ENCODE data around the gene ATP5F1B. TPM values are rescaled to one million over a fixed set of nuclear protein-coding genes. Genes with fewer than 3 reads are reported as not detected.

Gene ATP5F1B
- polyA plus RNA-seq, 4 donors: 527 to 1,455 (median 997) TPM

DNA sequence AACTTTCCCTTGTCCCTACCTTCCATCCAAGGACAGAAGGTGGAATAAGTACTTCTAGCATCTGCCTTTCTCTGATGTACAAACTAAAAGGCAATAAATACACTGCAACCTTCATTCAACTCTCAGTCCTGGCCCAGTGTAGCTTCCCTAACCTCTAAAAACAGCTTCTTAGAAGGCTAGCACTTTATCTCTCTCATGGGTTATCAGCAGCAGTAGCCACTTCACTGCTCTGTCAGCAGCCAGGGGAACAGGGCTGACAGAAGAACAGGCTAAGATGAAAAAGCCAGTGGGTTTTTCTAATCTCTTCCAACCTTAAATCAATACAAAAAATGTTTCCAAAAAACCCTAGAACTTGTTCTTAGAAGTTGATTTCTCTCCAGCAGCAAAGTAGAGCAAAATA is 28.9 kb downstream of the ATP5F1B start:
- Histone ChIP-seq H3K4me1 (ENCODE audit: control insufficient read depth in 3 of 3, insufficient read depth in 2 of 3, low read depth in 1 of 3, low read length in 2 of 3) (no peaks in the 10 kb centered on the region), H3K9me3 (ENCODE audit: control insufficient read depth in 2 of 2, insufficient read depth in 1 of 2, low read depth in 1 of 2, low read length in 1 of 2) (no peaks in the 10 kb centered on the region), H3K27ac (ENCODE audit: low read depth in 1 of 3, low read length in 2 of 3) (no peak overlapping the region), H3K36me3 (ENCODE audit: control insufficient read depth in 3 of 3, insufficient read depth in 2 of 3, low read depth in 1 of 3, low read length in 3 of 3) (peaks cover 21 to 70% (median 58%) of the 10 kb centered on the region in 3 donors), H3K4me3 (ENCODE audit: low read depth in 1 of 3, low read length in 3 of 3) (no peak overlapping the region), H3K27me3 (ENCODE audit: control insufficient read depth in 3 of 3, insufficient read depth in 3 of 3, low read length in 3 of 3) (no peaks in the 10 kb centered on the region)
- no peak for FAIRE-seq
- DNase-seq: no peak

DNA sequence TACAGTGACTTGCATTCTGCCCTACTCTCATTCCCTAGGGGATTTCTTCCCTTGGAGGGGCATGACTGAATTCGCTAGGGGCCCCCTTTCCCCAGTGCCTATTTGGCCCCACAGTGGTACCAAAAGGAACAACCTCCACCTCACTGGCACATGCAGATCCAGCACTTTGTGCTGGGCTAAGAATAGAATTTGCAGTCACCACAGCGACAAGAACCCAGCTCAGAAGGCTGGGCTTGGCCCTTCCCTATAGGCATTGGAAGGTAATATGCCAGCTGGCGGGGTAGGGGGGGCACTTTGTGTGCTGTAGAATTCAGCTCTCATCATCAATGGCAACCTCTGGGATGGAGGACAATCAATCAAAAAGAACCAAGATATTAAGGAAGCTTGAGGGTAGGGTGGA is 29.5 kb downstream of the ATP5F1B start:
- H3K36me3 ChIP-seq (ENCODE audit: control insufficient read depth in 3 of 3, insufficient read depth in 2 of 3, low read depth in 1 of 3, low read length in 3 of 3): peaks cover 25 to 69% (median 62%) of the 10 kb centered on the region in 3 donors
- no peak overlapping the region for H3K27ac ChIP-seq (ENCODE audit: low read depth in 1 of 3, low read length in 2 of 3)
- H3K27me3 ChIP-seq (ENCODE audit: control insufficient read depth in 3 of 3, insufficient read depth in 3 of 3, low read length in 3 of 3): no peaks in the 10 kb centered on the region
- no peak for DNase-seq
- WGBS, 3 donors: 94 to 95% (median 94%) methylated on average over 3 of the region's 3 CpGs
- no peaks in the 10 kb centered on the region for H3K4me1 ChIP-seq (ENCODE audit: control insufficient read depth in 3 of 3, insufficient read depth in 2 of 3, low read depth in 1 of 3, low read length in 2 of 3)
- no peak overlapping the region for H3K4me3 ChIP-seq (ENCODE audit: low read depth in 1 of 3, low read length in 3 of 3)
- no peak for FAIRE-seq
- H3K9me3 ChIP-seq (ENCODE audit: control insufficient read depth in 2 of 2, insufficient read depth in 1 of 2, low read depth in 1 of 2, low read length in 1 of 2): no peaks in the 10 kb centered on the region

DNA sequence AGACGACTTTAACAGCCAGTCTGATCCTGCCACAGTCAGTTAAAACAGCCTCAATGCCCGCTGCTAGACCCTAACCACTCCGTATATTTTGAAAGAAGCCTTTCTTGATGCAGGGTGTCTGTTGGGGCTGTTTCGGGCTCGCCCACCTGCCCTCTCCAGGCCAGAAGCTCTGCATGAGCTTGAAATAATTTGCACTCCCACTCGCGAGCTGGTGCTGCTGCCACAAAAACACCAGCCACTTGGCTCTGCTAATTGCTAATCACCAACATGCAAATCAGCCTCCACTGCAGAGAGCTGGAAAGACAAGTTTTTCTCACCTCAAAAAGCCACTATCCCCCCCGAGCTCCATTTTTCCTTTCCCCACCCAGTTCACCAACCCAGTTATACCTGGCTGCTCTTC is 31.2 kb downstream of the ATP5F1B start:
- Histone ChIP-seq H3K4me3 (ENCODE audit: low read depth in 1 of 3, low read length in 3 of 3) (no peak overlapping the region), H3K27ac (ENCODE audit: low read depth in 1 of 3, low read length in 2 of 3) (no peak overlapping the region), H3K27me3 (ENCODE audit: control insufficient read depth in 3 of 3, insufficient read depth in 3 of 3, low read length in 3 of 3) (no peaks in the 10 kb centered on the region), H3K36me3 (ENCODE audit: control insufficient read depth in 3 of 3, insufficient read depth in 2 of 3, low read depth in 1 of 3, low read length in 3 of 3) (peaks cover 36 to 74% (median 68%) of the 10 kb centered on the region in 3 donors), H3K4me1 (ENCODE audit: control insufficient read depth in 3 of 3, insufficient read depth in 2 of 3, low read depth in 1 of 3, low read length in 2 of 3) (no peaks in the 10 kb centered on the region), H3K9me3 (ENCODE audit: control insufficient read depth in 2 of 2, insufficient read depth in 1 of 2, low read depth in 1 of 2, low read length in 1 of 2) (no peaks in the 10 kb centered on the region)
- no peak for DNase-seq
- WGBS, 3 donors: 87 to 90% (median 89%) methylated on average over 8 of the region's 8 CpGs
- FAIRE-seq: no peak

DNA sequence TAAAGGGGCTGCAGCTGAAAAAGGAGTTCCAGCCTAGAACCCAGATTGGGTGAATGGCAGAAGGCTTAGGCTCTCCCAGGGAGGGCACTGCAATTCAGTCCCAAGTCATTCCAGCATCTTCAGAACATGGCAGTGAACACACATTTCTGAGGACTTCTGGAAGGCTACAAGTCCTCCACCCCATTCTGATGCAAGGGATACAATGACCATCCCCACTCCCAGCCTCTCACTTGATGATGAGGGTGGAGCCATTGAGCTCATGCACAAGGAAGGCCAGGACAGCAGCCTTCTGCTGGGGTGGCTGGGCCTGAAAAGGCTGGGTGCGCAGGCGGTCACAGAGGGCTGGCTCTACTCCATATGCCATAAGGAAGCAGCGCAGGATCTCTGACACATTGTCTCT is 41.4 kb downstream of the ATP5F1B start:
- H3K9me3 ChIP-seq (ENCODE audit: control insufficient read depth in 2 of 2, insufficient read depth in 1 of 2, low read depth in 1 of 2, low read length in 1 of 2): no peaks in the 10 kb centered on the region
- no peaks in the 10 kb centered on the region for H3K4me1 ChIP-seq (ENCODE audit: control insufficient read depth in 3 of 3, insufficient read depth in 2 of 3, low read depth in 1 of 3, low read length in 2 of 3)
- DNase-seq: no peak
- H3K4me3 ChIP-seq (ENCODE audit: low read depth in 1 of 3, low read length in 3 of 3): no peak overlapping the region
- peaks cover 51 to 82% (median 57%) of the 10 kb centered on the region in 3 donors for H3K36me3 ChIP-seq (ENCODE audit: control insufficient read depth in 3 of 3, insufficient read depth in 2 of 3, low read depth in 1 of 3, low read length in 3 of 3)
- WGBS, 3 donors: 96 to 100% (median 98%) methylated on average over 3 of the region's 3 CpGs
- H3K27ac ChIP-seq (ENCODE audit: low read depth in 1 of 3, low read length in 2 of 3): no peak overlapping the region
- FAIRE-seq: no peak
- no peaks in the 10 kb centered on the region for H3K27me3 ChIP-seq (ENCODE audit: control insufficient read depth in 3 of 3, insufficient read depth in 3 of 3, low read length in 3 of 3)

DNA sequence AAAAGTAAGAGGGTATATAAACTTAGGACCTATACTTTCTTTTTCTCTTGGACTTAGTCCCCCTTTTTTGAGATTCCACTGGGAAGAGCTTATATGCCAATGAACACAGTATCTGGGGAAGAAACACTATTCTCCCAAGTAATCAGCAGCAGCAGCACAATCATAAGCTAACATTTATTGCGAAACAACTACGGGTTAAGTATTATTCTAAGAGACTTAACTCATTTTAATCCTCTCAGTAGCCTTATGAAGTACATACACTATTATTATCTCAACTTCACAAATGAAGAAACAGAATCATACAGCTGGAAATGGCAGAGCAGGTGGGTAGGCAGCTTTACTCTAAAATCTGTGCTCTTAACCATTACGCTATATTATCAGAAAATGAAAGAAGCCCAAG is 43.5 kb downstream of the ATP5F1B start:
- H3K4me3 ChIP-seq (ENCODE audit: low read depth in 1 of 3, low read length in 3 of 3): no peak overlapping the region
- 80 to 83% (median 81%) methylated on average over 3 of the region's 3 CpGs for WGBS, 3 donors
- H3K4me1 ChIP-seq (ENCODE audit: control insufficient read depth in 3 of 3, insufficient read depth in 2 of 3, low read depth in 1 of 3, low read length in 2 of 3): no peaks in the 10 kb centered on the region
- H3K36me3 ChIP-seq (ENCODE audit: control insufficient read depth in 3 of 3, insufficient read depth in 2 of 3, low read depth in 1 of 3, low read length in 3 of 3): peaks cover 55 to 84% (median 69%) of the 10 kb centered on the region in 3 donors
- H3K27me3 ChIP-seq (ENCODE audit: control insufficient read depth in 3 of 3, insufficient read depth in 3 of 3, low read length in 3 of 3): no peaks in the 10 kb centered on the region
- FAIRE-seq (no peak), DNase-seq (no peak)
- no peaks in the 10 kb centered on the region for H3K9me3 ChIP-seq (ENCODE audit: control insufficient read depth in 2 of 2, insufficient read depth in 1 of 2, low read depth in 1 of 2, low read length in 1 of 2)
- no peak overlapping the region for H3K27ac ChIP-seq (ENCODE audit: low read depth in 1 of 3, low read length in 2 of 3)

DNA sequence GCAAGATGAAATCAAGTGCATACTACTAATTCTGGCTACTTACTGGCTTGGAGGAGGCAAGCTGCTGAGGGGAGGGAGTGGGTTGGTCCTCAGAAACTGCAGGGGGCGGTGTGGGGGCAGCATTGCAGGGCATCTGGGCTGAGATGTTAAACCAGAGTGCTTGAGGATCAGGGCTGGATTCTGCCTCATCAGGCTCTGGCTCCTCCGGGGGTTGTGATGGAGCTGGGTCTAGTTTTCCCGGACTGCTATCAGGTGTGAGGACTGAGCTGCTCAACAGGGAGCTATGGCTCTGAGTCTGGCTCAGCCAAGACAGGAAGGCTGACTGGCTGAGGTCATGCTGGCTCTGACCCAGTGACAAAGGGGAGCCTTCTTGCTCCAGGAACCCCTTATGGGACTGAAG is 44.3 kb downstream of the ATP5F1B start:
- H3K36me3 ChIP-seq (ENCODE audit: control insufficient read depth in 3 of 3, insufficient read depth in 2 of 3, low read depth in 1 of 3, low read length in 3 of 3): peaks cover 54 to 86% (median 68%) of the 10 kb centered on the region in 3 donors

DNA sequence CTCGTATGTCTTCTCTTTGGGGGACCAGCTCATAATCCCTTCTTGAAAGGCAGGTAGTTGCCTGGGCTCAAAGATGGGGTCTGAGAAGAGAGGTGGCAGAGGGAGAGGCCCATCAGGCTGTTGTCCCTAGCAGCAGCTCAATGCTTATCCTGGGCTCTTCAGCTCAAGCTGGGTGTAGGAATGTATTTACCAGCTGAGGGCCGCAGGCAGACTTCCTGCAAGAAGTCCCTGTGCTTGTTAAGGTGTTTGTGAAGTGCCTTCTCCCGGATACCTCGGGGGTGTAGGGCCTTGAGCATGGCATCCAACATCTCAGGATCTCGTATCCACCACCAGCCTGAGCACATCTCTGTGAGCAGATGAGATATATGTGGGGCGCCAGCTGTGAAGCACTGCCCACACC is 45.0 kb downstream of the ATP5F1B start:
- DNase-seq (no peak), FAIRE-seq (no peak)
- Histone ChIP-seq H3K36me3 (ENCODE audit: control insufficient read depth in 3 of 3, insufficient read depth in 2 of 3, low read depth in 1 of 3, low read length in 3 of 3) (peaks cover 51 to 87% (median 61%) of the 10 kb centered on the region in 3 donors), H3K27ac (ENCODE audit: low read depth in 1 of 3, low read length in 2 of 3) (no peak overlapping the region), H3K4me1 (ENCODE audit: control insufficient read depth in 3 of 3, insufficient read depth in 2 of 3, low read depth in 1 of 3, low read length in 2 of 3) (no peaks in the 10 kb centered on the region), H3K4me3 (ENCODE audit: low read depth in 1 of 3, low read length in 3 of 3) (no peak overlapping the region), H3K27me3 (ENCODE audit: control insufficient read depth in 3 of 3, insufficient read depth in 3 of 3, low read length in 3 of 3) (no peaks in the 10 kb centered on the region), H3K9me3 (ENCODE audit: control insufficient read depth in 2 of 2, insufficient read depth in 1 of 2, low read depth in 1 of 2, low read length in 1 of 2) (no peaks in the 10 kb centered on the region)
- 88 to 91% (median 90%) methylated on average over 6 of the region's 6 CpGs for WGBS, 3 donors

More for the DNA sequence above, 44.3 kb downstream of the ATP5F1B start:
- H3K27me3 ChIP-seq (ENCODE audit: control insufficient read depth in 3 of 3, insufficient read depth in 3 of 3, low read length in 3 of 3): no peaks in the 10 kb centered on the region
- WGBS, 3 donors: 80 to 84% (median 84%) methylated on average over 3 of the region's 3 CpGs
- H3K4me3 ChIP-seq (ENCODE audit: low read depth in 1 of 3, low read length in 3 of 3): no peak overlapping the region
- H3K4me1 ChIP-seq (ENCODE audit: control insufficient read depth in 3 of 3, insufficient read depth in 2 of 3, low read depth in 1 of 3, low read length in 2 of 3): no peaks in the 10 kb centered on the region
- DNase-seq (no peak), FAIRE-seq (no peak)
- no peak overlapping the region for H3K27ac ChIP-seq (ENCODE audit: low read depth in 1 of 3, low read length in 2 of 3)
- no peaks in the 10 kb centered on the region for H3K9me3 ChIP-seq (ENCODE audit: control insufficient read depth in 2 of 2, insufficient read depth in 1 of 2, low read depth in 1 of 2, low read length in 1 of 2)

DNA sequence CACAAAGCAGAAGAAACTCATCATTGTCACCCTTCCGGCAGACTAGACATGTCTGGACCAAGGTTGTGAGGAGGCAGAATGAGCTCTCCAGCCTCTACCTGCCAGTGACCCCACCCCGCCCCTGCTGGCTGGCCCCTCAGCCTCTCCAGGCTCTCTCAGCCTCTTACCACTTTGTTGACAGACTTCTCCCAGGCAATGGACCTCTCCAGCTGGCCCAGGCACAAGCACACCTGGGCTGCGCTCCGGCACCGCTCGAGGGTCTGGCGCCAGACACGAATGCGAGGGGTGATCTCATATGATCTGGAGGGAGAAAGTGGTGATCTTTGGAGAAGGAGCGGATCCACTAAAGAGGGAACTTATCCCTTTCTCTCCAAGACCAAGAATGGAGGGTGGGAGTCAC is 46.0 kb downstream of the ATP5F1B start:
- H3K36me3 ChIP-seq (ENCODE audit: control insufficient read depth in 3 of 3, insufficient read depth in 2 of 3, low read depth in 1 of 3, low read length in 3 of 3): peaks cover 44 to 80% (median 58%) of the 10 kb centered on the region in 3 donors
- no peak for FAIRE-seq

DNA sequence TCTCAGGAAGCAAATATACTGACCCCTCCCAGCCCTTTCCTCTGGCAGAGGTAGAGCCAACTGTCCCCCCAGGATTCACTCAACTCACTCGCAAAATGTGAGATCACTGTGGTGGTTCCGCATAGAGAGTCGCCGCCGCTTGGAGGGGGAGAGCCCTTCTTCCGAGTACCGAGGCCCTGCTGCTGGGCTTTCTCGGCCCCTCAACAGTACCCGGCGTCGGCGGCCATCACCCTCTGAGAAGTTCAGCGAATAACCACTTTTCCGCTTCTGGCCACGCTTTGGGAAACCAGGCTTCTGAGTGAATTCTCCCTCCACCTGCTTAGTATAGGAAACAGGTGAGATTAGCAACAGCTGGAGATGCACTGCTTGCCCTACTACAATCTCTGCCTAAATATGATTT is 46.7 kb downstream of the ATP5F1B start:
- Histone ChIP-seq H3K27ac (ENCODE audit: low read depth in 1 of 3, low read length in 2 of 3) (no peak overlapping the region), H3K4me1 (ENCODE audit: control insufficient read depth in 3 of 3, insufficient read depth in 2 of 3, low read depth in 1 of 3, low read length in 2 of 3) (peaks cover 0 to under 1% (median 0%) of the 10 kb centered on the region in 3 donors), H3K36me3 (ENCODE audit: control insufficient read depth in 3 of 3, insufficient read depth in 2 of 3, low read depth in 1 of 3, low read length in 3 of 3) (peaks cover 39 to 74% (median 55%) of the 10 kb centered on the region in 3 donors), H3K27me3 (ENCODE audit: control insufficient read depth in 3 of 3, insufficient read depth in 3 of 3, low read length in 3 of 3) (no peaks in the 10 kb centered on the region), H3K9me3 (ENCODE audit: control insufficient read depth in 2 of 2, insufficient read depth in 1 of 2, low read depth in 1 of 2, low read length in 1 of 2) (no peaks in the 10 kb centered on the region), H3K4me3 (ENCODE audit: low read depth in 1 of 3, low read length in 3 of 3) (no peak overlapping the region)
- WGBS, 3 donors: 95 to 98% (median 96%) methylated on average over 15 of the region's 15 CpGs
- DNase-seq: no peak
- FAIRE-seq: no peak

More for the DNA sequence above, 46.0 kb downstream of the ATP5F1B start:
- DNase-seq: no peak
- H3K4me3 ChIP-seq (ENCODE audit: low read depth in 1 of 3, low read length in 3 of 3): no peak overlapping the region
- 94 to 99% (median 96%) methylated on average over 10 of the region's 10 CpGs for WGBS, 3 donors
- no peak overlapping the region for H3K27ac ChIP-seq (ENCODE audit: low read depth in 1 of 3, low read length in 2 of 3)
- no peaks in the 10 kb centered on the region for H3K4me1 ChIP-seq (ENCODE audit: control insufficient read depth in 3 of 3, insufficient read depth in 2 of 3, low read depth in 1 of 3, low read length in 2 of 3)
- H3K27me3 ChIP-seq (ENCODE audit: control insufficient read depth in 3 of 3, insufficient read depth in 3 of 3, low read length in 3 of 3): no peaks in the 10 kb centered on the region
- H3K9me3 ChIP-seq (ENCODE audit: control insufficient read depth in 2 of 2, insufficient read depth in 1 of 2, low read depth in 1 of 2, low read length in 1 of 2): no peaks in the 10 kb centered on the region

All from small intestine (tissue), 7 donors.